ENCODE measurements around the gene MB21D2.

Gene MB21D2

GRCh38 chr3:192833177-192833890 is 84.3 kb downstream of the MB21D2 start:
- DNase-seq (ENCODE audit: low spot score) = no peak

DNA sequence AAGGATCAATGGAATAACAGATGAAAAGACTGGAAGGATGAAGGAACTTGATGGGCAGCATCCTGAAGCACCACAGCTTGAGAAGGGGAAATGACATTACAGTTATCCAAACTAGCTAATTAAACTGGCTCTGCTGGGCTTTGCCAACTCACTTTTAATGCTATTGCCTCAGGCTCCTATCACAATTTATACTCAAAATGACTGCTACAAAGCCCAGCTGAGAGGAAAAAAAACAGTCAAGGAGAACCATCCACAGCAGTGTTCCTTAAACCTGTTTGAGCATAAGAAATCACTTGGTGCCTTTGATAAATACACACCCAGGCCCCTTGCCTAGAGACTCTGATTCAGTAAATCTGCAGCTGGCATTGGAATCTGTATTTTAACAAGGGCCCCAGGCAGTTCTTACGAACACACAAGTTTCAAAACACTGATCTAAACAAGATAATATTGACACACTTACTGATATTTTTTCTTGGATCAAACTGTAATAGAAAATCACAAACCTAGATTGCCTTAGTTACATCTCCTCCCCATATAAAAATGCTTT is 85.8 kb downstream of the MB21D2 start:
- no peak for DNase-seq (ENCODE audit: low spot score)

DNA sequence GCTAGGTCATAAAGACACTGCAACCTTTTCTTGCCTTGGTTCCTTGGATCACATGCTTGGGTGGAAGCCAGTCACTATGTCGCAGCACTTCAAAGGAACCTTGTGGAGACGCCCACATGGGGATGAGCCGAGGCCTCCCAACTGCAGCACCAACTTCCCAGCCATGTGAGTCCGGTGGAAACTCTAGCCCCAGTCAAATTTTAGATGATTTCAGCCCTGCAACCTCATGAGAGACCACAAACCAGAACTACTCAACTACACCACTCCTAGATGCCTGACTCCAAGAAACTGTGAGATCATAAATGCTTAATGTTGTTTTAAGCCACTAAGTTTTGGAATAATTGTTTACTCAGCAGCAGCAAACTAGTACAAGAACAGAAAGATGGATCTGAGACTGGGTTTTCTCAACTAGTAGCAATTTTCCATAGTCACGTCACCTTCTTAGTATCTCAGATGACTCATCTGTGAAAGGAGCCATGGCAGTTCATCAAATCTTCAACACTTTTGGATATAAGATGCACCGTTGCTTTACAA is 86.5 kb downstream of the MB21D2 start:
- no peak for DNase-seq (ENCODE audit: low spot score)

DNA sequence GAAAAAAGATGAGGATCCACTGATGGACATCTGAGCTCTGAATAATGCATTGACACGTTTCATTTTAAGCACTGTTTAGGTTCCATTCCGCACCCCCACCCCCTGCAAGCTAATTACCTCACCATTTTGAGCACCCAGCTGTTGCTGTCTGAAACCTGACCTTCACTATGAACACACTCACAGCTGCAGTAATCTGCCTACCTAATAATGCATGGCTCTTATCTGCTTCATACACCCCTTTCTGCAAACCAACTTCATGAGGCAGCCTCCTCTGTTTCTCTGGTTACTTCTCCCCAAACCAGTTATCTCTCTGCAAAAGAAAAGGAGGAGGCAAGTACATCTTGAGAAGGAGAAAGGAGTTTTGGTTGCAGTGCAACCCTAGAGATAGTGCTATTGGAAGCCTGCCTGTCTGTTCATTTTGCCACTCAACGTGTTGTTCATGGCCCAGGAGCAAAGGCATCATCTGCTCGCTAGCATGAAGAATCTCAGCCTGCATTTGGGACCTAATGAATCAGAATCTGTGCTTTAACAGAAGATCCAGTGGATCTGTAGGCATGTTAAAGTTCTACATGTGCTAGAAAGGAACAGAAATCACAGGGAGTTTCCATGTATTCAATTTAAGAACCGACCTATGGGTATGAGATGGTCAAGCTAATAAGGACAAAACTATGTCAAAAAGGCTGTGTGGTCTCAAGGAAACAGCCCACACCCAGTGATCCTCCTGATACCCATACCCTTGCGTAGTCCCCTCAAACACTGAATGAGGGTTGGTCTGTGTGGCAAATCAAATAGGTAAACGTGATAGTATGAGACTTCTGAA is 87.2 kb downstream of the MB21D2 start:
- no peak for DNase-seq (ENCODE audit: low spot score)

DNA sequence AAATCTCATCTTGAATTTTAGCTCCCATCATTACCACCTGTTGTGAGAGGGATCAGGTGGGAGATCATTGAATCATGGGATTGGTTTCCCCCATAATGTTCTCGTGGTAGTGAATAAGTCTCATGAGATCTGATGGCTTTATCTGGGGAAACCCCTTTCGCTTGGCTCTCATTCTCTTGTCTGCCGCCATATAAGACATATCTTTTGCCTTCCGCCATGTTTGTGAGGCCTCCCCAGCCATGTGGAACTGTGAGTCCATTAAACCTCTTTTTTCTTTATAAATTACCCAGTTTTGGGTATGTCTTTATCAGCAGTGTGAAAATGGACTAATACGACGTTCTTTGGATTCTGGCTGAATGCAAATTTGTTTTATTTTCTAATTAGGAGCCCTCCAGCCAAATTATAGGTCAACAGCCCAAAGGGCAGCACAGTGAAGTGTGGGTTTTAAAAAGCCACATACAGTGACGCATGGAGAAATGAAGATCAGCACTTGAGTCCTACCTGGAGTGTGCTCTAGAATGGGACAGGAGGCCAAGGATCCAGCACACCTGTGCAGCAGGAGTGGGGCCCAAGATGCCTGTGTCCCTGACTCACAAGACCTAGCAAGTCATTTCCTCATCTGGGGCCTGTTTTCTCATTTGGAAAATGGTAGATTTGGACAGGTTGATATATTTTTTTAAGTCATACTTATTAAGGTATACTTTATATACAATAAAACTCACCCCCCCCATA is 89.6 kb downstream of the MB21D2 start:
- DNase-seq (ENCODE audit: low spot score) = no peak

DNA sequence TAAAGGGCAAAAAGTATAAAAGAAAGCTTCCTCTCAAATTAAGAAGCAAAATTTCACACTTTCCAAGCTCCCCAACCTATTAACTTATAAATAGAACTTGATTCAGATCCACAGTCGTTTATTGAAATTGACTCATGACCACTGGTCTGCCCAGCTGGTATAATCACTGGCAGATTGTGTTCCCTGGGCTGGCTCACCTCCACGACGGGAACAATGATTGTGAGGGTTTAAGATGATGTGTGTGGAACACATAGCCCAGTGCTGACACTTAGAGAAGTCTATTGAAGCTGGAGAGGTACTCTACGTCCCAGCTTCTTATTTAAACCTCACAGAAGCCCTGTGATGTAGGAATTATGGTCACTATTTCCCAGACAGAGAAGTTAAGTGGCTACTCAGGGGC is 90.4 kb downstream of the MB21D2 start:
- DNase-seq (ENCODE audit: low spot score) = no peak

- DNase-seq (ENCODE audit: low spot score) = no peak
Observed at GRCh38 chr3:192826214-192827006, 91.2 kb downstream of the MB21D2 start.

GRCh38 chr3:192825657-192826200 is 91.9 kb downstream of the MB21D2 start:
- no peak for DNase-seq (ENCODE audit: low spot score)

GRCh38 chr3:192825216-192825615 is 92.4 kb downstream of the MB21D2 start:
- no peak for DNase-seq (ENCODE audit: low spot score)

DNA sequence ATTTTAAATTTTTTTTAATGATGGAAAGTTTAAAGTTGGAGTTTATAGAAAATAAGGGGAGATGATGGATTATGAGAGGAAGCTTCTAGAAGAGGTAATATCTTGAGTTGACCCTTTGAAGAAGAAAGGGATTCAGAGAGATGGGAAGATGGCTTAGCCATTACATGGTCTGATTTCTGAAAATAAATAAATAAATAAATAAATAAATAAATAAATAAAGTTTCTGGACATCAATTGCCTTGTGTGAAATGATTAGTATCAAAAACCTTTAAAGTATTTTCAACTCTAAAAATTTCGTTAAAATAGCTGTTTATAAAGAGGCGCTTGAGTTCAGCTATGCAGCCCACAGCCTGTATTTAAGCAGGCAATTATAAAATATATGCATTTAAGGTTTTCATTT is 93.3 kb downstream of the MB21D2 start:
- no peak for DNase-seq (ENCODE audit: low spot score)

DNA sequence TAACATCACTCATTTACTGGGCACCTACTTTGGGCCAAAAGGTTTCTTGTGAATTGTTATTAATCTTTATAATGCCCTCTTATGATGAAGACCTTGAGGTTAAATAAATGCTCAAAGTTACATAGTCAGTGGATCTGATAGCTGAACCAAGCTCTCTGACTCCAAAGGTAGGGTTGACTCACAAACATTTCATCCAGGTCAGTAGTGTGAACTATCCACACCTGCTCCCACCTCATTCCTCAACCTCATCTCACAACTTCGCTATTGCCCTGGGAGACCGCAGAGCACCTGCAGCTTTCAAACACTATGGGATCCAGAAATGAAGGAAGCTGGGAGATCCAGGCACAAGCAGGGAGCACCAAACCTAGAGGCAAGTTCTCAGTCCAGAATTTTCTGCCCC is 96.5 kb downstream of the MB21D2 start:
- no peak for DNase-seq (ENCODE audit: low spot score)

DNA sequence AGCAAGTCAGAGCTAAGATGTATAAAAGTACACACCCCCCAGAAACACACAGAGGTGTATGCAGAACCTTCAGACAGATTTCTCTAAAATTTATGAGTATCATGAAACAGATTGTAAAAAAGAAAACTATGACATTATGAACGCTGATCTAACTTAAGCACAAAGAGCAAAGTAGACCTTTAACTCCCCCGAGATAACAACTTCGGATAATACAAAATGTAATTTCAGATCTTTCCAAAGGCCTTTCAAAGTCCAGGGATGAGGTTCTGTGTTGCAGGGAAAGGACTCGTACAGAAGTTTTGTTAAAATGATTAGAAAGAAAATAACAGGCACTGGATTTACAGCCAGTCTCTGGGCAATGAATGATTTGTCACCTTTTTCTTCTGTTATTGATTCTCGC is 97.5 kb downstream of the MB21D2 start:
- DNase-seq (ENCODE audit: low spot score) = no peak

GRCh38 chr3:192819001-192819569 is 98.6 kb downstream of the MB21D2 start:
- DNase-seq (ENCODE audit: low spot score) = no peak

- DNase-seq (ENCODE audit: low spot score) = no peak
Observed at GRCh38 chr3:192818126-192818525, 99.5 kb downstream of the MB21D2 start.

DNA sequence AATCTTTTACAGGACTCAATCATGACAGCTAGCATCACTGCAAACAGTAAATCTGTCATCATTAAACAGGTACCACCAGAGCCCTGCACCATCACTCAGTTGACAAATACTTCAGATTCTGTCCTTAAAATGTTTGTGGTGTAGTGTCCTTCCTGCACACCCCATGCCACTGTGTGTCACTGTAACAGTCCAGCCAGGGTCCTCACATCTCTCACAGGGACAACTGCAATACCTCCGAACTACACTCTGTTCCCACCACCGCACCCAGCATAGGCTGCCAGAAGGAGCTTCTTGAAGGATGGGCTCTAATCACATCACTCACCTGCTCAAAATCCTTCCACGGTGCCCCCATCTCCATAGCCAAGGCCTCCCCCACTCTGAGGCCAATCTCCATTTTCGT is 100.2 kb downstream of the MB21D2 start:
- no peak for DNase-seq (ENCODE audit: low spot score)

DNA sequence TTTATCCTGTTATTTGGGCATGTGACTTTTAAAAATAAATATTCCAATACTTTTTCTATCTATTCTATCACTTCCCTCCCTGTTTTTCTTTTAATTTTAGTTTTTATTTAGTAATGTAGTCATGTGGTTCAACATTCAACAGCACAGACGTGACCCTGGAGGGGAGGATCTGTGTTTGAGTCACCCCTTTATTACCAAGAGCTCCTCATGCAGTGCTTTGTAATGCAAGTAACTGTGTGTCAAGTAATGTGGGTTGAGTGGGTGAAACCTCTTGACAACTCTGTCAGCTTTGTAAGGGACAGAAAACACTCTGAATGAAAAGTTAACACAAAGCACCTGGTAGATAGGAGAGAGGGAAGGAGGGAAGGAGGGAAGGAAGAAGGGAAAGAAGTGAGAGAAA is 100.6 kb downstream of the MB21D2 start:
- DNase-seq (ENCODE audit: low spot score) = no peak

DNA sequence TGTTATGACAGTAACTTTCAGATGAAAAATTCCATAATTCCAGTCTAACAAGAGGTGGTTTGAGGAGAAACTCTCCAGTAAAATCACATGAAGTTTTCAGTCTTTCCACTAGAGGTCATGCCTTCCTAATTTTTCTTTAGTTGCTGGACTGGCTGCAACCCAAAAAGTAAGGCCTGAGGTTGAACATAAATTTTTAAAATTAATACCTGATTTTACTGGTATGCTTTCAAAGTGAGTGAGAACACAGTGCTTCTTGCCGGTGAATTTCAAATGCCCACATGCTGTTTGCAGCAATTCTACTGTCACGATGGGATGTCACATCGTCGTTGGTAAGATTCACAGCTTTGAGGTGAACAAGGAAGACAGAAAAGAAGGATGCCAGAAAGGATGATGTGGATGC is 101.3 kb downstream of the MB21D2 start:
- peak; percentile 5 for DNase-seq (ENCODE audit: low spot score)

DNA sequence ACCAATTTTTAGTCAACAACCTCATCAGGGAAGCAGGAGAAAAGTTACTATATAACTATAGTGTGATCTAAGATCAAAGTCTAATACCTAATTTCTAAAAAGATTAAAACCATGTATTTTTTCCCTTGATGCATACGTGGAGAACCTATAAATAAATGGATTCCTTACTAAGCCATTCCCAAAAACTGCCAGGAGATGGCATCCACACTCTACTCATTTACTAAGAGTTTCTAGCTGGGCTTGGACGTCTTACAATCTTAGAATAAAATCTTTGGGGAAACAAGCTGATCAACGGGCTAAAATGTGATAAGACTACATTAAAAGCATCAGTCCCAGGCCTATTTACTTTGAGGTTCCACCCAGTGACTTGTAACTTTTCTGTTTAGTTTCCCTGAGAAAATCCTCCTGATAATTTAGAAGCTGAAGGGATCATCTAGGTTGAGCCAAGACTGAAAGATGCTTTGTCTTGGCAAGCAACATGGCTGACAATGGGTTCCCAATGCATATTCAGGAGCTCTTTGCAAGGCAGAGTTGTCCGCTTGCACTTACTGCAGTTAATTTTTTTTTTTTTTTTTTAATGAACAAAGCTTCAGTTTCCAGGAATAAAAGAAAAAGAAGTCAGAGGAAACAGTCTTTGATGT is 104.8 kb downstream of the MB21D2 start:
- no peak for DNase-seq (ENCODE audit: low spot score)

DNA sequence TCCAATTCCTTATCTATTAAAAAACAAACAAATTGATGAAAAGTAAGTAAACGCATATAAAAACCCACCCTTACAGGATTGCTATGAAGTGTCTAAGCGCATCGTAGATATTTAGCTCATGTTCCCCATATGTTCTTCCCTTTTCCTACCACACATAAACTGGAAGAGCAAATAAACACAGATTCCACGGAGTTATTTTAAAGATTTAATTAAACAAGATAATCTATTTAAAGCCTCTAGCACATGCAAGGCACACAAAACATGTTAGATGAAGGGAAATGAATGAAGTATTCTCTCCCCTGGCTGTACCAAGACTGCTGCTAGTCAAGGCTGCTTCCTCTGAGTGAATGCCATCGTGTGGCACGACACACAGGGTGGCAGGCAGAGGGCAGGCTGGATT is 111.9 kb downstream of the MB21D2 start:
- no peak for DNase-seq (ENCODE audit: low spot score)

GRCh38 chr3:192804502-192804901 is 113.2 kb downstream of the MB21D2 start:
- DNase-seq (ENCODE audit: low spot score) = no peak

Measured in hematopoietic multipotent progenitor cell treated with erythropoietin and hydrocortisone succinate and interleukin-3 and kit ligand, for 15 days (in vitro differentiated cells).